TTC549 (cell line): ENCODE data around the gene GNAO1.

Experiments
- FAIRE-seq: peaks from 2 replicates; lab custom pipeline; 2012; peaks lifted over from hg19 to GRCh38; lab: Jason Lieb, UNC

Gene GNAO1

DNA sequence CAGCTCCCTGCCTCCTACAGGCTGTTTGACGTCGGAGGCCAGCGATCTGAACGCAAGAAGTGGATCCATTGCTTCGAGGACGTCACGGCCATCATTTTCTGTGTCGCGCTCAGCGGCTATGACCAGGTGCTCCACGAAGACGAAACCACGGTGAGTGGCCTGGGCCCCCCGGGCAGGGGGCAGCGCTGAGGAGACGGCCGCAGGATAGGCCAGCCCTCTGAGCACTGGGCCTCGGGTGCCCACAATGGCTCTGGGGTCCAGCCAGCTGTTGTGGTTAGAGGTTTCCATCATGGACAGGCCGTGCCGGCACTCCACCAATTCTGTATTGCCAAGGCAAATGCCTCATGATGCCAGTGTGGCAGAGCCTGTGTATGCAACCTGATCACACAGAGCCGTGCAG lies 145.4 kb downstream of the GNAO1 start:
- no peak for FAIRE-seq

DNA sequence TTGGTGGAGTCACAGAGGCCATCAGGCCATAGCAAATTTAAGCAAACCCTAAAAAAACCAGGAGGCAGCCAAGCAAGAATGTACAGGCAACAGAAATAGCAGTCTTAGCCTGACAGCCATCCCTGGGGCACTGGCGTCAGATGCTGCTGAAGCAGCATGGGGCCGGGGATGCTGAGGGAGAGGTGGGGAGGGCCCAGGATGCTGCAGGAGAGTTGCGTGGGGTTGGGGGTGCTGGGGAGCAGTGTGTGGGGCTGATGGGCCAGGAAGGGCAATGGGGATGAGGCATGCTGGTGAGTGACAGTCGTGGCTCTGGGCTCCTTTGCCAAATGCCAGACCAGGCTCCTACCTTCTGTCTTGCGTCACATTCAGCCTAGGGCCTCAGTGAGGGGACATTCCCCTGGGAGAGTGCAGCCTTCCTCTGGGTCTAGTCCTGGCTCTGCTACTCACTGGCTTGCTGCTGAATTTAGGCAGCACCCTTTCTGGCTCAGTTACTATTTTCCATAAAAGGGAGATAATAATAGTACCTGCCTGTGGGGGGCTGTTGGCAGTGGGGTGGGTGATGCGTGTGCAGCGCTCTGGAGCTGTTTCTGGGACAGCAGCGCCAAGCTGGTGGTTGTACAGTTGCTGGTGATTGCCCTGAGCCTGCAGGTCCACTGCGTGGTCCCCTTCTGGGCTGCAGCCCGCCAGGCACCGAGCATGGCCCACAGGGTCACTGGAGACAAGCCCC lies 146.0 kb downstream of the GNAO1 start:
- FAIRE-seq: no peak

DNA sequence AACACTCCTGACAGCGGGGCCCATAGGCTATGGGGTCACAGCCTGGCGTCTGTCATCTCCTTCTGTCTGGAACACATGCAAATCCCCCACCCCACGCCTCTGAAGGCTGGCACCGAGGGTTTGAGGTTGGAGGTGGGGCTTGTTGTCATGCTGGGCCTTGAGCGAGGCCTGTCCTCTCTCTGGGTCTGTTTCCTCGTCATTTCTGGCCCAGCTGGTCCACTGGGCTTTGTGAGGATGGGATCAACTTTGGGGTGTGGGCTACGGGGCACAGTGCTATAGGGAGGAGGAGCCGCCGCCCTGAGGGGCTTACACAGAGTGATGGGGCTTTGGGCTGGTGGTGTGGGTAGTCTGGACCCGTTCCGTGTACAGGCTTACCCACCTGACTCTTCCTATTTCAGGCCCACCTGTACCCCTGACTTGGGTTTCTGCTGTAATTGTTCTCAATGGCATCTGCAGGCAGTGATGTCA lies 146.6 kb downstream of the GNAO1 start:
- no peak for FAIRE-seq

DNA sequence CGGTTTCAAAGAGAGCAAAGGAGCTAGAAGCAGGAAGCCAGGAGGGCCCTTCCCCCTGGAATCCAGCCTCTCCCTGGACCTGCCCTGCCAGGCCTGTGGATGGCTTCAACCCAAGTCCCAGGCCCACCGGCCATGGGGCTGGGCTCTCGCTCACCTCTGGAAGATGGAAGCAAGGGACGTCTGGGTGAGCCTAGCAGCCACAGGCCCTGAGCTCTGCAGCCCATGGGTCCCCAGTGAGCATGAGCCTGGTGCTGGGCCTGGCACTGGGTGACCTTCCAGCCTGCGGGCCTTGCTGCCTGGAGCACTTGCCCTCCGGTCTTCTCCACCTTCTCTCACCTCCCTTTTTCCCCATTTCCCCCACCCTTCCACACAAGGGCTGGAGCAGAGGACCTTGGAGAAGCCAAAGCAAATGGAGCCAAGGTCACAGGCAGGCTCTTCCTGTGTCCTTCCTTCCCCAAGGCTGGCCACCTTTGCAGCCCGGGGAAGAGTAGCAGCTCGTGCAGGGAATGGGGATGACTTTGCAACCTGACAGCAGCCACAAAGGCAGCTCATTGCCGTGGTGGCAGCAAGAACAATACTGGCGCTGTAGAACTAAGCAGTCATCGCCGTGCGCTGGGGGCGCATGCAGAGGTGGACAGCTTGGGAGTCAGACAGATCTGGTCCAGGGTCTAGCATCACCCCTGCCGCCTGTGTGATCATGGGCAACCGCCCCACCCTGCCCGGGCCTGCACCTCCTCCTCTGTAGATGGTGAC lies 147.5 kb downstream of the GNAO1 start:
- no peak for FAIRE-seq

DNA sequence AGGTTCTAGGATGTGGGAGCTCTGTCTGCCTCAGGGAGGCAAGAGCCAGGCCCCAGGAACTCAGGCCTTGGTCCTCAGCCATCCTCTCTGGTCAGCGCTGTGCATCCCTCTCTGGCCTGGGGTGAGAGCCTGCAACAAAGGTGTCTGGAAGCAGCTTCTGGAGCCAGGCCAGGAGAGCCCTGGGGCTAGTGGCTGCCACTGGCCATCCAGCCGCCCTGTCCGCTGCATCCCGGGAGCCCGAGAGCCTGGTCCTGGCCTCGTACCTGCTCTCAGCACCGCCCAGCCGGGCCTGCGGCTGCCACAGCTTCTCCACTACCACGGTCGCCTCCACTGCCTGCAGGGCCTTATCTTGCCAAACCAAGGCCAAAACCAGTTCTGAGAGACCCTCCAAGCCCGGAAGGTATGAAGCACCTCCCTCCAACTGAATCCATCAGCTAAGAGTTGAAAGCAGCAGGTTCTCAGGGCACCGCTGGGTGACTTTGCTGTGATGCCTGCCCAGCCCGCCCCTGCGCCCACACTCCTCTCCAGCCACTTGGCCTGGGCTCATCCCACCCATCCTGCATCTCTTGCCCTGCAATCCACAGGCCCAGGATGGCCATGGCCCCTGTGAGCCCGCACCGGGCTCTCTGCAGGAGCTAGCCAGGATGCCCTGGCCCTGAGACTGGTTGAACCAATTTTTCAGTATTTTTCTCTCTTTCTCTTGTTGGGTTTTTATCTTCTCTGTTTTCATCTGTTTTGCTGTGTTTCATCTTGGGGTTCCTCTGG lies 148.3 kb downstream of the GNAO1 start:
- no peak for FAIRE-seq

DNA sequence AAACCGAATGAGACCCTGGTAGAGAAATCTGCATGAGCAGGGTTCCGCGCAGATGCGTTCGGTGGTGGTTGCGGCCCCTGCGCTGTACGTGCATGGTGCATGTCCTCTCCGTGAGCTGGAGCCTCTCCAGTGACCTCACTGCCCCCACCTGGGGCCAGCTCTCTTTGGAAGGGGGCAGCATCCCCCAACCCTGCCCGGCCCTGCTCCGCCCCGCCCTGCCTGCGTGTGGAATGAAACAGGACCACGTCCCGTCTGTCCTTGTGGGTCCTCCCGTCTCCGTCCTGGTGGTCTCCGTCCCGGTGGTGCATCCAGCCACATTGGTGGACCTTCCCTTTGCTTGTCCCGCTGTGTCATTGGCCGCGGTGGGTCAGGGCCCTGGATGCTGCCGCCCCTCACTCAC lies 149.1 kb downstream of the GNAO1 start:
- FAIRE-seq: no peak

DNA sequence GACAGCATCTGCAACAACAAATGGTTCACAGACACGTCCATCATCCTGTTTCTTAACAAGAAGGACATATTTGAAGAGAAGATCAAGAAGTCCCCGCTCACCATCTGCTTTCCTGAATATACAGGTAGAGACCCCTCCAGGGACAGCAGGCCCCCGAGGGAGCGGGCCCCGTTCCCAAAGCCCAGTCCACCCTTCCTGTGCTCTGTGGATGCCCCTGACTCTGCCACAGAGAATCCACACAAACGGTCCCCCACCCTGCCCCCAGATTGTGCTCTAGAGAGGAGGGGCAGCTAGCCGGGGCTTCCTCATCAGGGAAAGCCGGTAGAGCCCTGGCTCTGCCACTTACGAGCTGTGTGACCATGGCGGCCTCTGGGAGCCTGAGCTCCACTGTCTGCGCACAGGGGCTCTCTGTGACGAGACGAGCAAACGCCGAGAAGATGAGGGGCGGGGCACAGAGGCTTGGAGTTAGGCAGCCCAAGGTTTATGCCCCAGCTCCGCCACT lies 149.6 kb downstream of the GNAO1 start:
- FAIRE-seq: no peak

DNA sequence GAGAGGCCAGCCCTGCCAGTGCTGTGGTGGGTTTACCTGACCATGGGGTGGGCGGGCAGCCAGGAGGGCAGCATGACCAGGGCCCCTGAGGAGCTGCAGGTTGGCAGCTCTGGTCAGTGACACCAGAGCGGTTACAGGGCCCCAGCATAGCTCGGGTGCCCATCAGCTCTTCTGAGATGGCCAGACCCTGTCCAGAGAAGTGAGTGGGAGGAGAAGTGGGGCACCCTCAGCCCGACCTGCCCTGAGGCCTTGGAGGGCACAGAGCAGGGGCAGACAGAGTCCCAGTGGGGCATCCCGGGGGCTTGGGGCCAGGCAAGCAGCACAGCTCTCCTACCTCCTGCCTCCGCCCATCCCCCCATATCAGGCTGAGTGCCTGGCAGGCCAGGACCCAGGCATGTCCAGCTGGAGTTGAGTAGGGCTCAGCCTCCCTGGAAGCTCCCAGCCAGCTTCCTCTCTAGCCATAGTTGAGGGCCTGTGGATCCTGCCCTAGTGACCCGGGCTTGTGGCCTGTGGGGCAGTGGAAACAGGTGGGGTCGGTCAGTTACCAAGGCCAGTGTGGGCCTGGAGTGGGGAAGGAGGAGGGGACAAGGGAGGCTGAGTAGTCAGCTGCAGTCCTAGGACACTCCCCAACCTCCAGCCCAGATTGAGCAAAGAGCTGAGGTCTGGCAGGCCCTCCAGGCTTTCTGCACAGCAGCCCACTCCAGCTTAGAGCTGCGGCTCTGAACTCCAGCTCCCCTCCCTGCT lies 150.5 kb downstream of the GNAO1 start:
- FAIRE-seq: no peak

DNA sequence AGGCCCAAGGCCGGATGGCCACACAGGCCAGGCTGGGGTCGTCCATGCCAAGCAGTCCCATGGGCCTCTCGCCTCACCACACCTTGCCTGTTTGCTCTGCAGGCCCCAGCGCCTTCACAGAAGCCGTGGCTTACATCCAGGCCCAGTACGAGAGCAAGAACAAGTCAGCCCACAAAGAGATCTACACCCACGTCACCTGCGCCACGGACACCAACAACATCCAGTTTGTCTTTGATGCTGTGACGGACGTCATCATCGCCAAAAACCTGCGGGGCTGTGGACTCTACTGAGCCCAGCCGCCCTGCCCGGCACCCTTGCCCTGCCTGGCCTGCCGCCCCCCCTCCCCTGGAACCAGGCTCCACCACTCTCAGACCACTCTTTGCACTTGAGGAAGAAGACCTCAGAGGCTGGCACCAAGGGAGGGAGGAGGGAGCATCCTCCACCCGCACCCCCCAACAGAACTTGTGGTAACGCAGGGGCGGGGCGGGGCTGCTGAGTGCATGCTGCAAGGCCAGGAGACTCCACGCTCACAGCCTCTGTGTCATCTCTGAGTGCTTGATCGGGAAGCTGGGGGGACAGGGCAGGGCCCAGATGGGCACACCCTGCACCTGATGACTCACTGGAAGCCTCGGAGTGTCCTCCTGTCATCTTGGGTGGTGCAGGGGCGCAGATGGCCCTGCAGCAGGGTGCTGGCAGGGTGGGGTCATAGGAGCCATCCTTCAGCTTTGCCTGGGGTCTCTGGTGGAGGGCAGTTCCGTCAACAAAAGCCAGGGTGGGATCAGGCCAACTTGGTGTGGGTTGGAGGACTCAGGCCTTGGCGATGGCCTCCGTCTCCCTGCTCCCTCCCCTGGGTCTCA lies 152.6 kb downstream of the GNAO1 start:
- FAIRE-seq: no peak

DNA sequence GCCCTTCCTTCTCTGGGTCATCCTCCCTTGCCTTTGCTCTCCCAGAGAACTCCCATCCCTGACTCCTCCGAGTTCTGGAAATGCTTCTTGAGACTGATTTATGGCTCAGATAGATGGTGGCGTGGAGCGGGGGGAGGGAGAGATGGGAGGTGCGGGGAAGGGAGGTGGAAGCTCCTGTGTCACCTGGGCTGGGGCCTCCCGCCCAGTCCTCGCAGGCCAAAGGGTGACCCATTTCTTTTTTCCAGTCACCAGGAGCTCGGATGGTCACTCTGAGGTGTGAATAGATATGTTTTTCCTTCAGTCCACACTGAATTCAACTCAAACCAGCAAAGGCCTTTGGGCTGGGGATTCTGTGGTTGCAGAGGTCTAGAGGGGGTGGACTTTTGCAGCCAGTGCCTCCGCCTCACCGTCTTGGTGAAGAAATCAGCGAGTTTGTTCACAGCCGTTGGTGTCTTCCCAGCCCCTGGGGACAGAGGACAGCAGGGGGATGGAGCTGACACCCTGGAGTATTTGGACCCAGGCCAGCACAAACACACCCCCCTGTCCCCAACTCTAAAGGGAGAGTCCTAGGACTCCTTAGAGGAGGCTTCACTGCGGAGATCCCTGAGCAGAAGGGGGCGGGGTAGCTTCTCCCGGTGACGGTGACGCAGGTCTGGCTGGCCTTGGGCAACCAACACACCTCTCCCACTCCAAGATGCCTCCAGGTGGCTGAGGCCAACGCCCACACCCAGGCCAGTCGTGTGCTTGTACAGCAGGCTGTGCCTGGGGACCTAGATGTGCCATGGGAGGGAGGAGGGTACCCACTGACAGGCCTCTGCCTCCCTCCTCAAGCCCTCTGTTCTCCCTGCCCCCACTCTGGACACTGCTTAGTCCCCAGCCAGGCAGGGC lies 153.5 kb downstream of the GNAO1 start:
- FAIRE-seq: no peak

DNA sequence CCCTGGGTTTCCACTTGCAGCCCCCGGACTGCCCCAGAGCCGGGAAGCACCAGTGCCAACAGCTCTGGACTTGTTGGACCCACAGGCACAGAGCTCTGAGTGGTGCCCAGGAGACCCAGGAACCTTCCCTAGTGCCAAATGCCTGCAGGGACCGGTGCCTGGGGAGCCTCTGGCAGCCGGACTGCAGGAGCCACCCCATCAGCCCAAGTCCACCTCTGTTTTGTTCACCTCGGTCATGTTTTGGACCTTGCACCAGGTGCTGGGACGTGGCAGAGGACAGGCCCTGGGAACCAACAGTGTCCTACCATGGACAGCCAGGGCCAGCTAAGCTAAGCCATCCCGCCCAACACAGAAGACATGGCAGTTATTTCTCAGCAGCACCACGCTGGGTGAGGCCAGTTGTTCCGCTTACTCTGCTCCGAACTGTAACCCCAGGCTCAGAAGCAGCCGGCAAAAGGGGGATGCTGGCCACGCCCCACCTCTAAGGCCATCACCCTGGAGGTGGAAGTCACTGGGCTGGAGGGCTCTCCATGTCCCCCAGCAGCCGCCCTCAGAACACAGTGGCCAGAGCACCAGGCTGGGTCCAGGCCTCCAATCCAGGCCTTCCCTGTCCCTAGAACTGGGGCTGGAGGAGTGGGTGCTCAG lies 154.2 kb downstream of the GNAO1 start:
- no peak for FAIRE-seq

DNA sequence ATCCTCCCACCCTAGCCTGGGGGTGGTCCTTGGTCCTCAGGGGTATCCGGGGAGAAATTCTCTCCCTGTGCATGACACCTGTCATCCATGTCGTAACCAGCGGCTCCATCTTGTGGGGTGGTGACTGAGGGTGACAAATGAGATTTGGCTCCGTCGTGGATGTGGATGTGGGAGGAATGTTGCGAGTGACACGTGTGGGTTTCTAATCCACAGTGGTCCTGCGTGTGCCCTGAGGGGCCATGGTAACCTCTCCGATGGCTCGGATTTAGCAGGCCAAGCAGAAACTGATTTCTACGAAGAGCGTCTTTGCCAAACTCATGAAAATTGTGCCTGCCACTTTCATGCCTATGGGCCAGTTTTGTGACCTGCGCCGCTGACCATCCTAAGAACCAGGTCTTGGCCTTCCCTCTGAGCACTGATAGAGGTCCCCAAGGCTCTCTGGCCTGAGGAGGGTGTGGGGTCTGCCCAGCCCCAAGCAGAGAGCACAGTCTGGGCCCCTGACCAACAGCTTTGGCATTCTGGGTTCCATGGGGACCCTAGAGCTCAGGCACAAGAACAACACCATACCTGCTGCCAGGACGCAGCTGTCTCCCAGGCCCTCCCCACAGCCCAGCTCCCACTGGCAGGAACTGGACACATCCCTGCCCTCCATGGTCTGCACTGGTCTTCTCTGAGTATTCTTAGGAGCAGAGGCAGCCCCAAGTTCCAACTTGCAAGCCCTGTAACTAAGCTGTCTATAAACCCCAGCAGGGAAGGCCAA lies 155.0 kb downstream of the GNAO1 start:
- no peak for FAIRE-seq

DNA sequence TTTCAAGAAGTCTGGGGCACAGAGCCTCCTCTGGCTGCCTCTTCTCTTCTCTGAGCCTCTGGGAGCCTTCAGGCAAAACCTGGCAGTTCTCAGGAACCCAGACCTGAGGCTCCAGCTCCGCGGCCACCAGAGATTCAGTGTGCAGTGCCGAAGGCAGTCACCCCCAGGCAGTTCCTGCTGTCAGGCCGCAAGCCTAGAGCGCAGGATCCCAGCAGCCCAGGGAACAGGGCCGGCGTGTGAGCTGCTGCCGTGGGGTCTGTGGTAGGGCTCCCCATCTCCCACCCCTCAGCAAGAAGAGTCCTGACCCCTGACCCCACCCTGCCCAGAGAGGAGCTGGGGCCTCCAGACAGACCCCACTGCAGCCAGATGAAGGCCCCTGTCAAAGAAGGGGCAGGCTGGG lies 155.9 kb downstream of the GNAO1 start:
- FAIRE-seq: no peak

DNA sequence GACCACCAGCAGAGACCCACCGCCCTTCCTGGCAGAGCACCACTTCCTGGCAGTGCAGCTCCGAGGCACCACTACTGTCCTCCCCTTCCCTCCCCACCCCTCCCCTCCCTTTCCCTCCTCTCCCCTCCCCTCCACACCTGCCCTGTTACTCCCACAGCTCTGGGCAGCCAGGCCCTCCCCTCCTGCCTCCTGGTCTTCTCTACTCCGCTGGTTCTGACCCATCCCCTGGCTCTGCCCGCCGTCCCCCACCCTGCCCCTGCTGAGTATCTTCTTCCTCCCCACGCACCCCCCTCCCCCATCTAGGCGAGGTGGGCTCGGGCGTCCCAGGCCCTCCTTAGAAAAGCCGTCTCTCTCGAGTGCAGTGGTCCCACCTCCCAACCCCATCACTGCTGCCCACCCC lies 156.4 kb downstream of the GNAO1 start:
- no peak for FAIRE-seq

DNA sequence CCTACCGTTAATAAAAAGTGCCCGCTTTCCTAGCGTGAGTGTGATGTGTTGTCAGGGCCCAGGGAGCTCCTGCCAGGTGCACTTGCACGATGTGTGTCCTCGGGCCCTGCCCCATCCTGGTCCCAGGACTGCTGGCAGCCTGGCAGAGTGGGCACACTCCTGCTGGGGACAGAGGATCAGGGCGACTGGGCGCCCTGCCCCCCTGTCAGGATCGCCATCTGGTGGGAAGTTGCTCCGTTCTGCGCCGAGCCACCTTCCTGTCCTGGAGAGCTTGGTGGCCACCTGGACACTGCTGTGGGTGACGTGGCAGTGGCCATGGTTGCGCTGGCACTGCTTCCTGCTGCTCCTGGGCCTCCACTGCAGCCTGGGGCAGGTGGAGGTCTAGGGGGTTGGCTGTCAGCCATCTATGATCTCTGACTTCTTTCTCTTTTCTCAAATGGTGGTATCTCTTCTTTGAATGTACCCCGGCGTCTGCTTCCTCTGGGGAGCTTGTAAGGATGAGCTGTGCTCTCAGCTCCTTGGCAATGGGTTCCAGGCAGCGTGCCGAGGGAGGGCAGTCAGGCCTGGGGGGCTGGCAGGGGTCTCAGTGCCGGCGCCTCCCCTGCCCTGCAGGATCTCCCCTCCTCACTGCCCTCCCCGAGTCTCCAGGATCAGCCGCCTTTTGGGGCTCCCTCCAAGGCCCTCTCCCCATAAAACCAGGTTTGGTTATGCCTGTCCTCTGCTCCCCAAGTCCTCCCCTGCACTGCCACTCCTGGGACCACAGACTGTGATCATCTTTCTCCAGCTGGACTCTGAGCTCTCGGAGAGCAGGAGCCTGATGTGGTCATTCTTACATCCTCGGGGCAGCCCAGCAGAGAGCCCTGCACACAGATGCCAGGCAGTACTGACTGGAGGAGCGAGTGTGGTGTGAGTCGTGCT lies 157.1 kb downstream of the GNAO1 start:
- FAIRE-seq: no peak

DNA sequence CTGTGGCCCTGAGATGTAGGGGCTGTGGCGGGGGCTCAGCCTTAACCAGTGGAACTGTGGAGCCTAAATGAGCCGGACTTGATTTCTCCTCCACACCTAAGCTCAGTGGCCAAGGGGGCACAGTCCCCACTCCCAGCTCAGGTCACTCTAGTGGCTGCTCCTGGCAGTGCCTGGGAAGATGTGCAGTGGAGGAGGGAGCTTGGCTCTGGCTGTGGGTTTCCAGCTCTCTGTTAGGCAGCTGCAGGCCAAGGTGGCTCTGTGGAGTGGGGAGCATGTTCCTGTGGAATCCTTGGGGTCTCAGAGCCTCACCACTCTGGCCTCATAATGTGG lies 157.8 kb downstream of the GNAO1 start:
- no peak for FAIRE-seq

DNA sequence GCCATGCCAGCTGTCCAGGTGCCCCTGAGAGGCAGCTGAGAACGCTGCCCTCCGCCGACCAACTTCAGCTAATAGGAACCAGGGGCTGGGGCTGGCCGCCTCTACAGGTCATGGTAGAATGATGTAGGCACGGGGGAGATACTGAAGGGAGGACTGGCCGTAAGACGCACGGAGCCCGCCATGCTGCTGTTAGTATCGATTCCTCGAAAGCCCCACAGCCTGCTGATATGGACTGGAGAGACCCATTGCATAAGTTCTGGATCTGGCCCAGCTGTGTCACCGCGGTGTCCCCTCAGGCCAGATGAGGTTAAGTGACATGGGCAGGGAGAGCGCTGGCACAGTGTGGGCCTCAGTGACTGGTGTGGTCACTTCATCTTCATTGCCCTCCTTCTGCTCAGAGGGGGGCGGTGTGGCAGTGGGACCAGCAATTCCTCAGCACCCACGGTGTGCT lies 158.4 kb downstream of the GNAO1 start:
- no peak for FAIRE-seq
